B cell (primary cell): ENCODE data around the gene JPT1. TPM values are rescaled to one million over a fixed set of nuclear protein-coding genes. Genes with fewer than 3 reads are reported as not detected.

Source experiments
- ATAC-seq: fragments of 200-7000 bp; cut with Tn5 transposase; one replicate; pipeline ENCODE4 v1.10.0; 2021; ENCODE audit warnings: low read depth, mild to moderate bottlenecking, moderate number of reproducible peaks, moderate library complexity
- CTCF ChIA-PET: fragments of 350-600 bp; sonication (Branson Sonifier 250); formaldehyde crosslinking; loops from one replicate; lab custom pipeline; 2021; ENCODE audit warnings: antibody characterized with exemption, inconsistent platforms; lab: Charles Lee
- POLR2A ChIA-PET: fragments of 350-600 bp; sonication (Branson Sonifier 250); formaldehyde crosslinking; loops from one replicate; lab custom pipeline; 2021; ENCODE audit warnings: antibody characterized with exemption; lab: Charles Lee
- DNase-seq: peaks from one replicate; pipeline ENCODE4 v3.0.0; 2013
- H2AFZ ChIP-seq: 2 replicates; pipeline ENCODE4 v1.6.1; 2012; ENCODE audit warnings: mild to moderate bottlenecking, low read depth, low read length; ENCODE audit not compliant: insufficient read depth, poor library complexity, severe bottlenecking
- H3K27ac ChIP-seq, 2 donors: 1 replicate in 1 of 2; 2 replicates in 1 of 2; pipeline ENCODE4 v1.5.1; 2012 to 2013; ENCODE audit warnings: low read length in 2 of 2, mild to moderate bottlenecking in 2 of 2, moderate library complexity in 1 of 2
- H3K27me3 ChIP-seq, 4 experiments: fragments of 200-600 bp in 1 of 4; sonication (generic) in 1 of 4; replicated peaks in 1 of 4; 1 replicate in 2 of 4; 2 replicates in 2 of 4; pipeline versions ENCODE4 v1.6.1 to v1.7.0; 2013 to 2016; ENCODE audit warnings: low read length in 3 of 4, mild to moderate bottlenecking in 2 of 4, mixed read lengths in 1 of 4, moderate library complexity in 1 of 4; ENCODE audit not compliant: insufficient read depth in 4 of 4, control insufficient read depth in 3 of 4; ENCODE audit errors: control extremely low read depth in 1 of 4
- H3K36me3 ChIP-seq, 2 experiments: replicated peaks in 1 of 2; 1 replicate in 1 of 2; 2 replicates in 1 of 2; pipeline versions ENCODE4 v1.6.1 to v1.7.1; 2013; ENCODE audit warnings: low read length in 1 of 2; ENCODE audit not compliant: insufficient read depth in 2 of 2, control insufficient read depth in 1 of 2; ENCODE audit errors: control extremely low read depth in 1 of 2, extremely low read depth in 1 of 2
- H3K4me1 ChIP-seq, 2 donors: fragments of 200-600 bp in 1 of 2; sonication (generic) in 1 of 2; 1 replicate in 1 of 2; 2 replicates in 1 of 2; pipeline versions ENCODE4 v1.5.1 to v1.6.1; 2013 to 2017; ENCODE audit warnings: low read length in 2 of 2; ENCODE audit not compliant: control insufficient read depth in 2 of 2, insufficient read depth in 2 of 2
- H3K4me2 ChIP-seq: replicated peaks from 2 replicates; pipeline ENCODE3; 2012; ENCODE audit warnings: mild to moderate bottlenecking, low read depth, low read length; ENCODE audit not compliant: poor library complexity, severe bottlenecking
- H3K4me3 ChIP-seq, 5 experiments: fragments of 200-600 bp in 1 of 5; sonication (generic) in 1 of 5; 1 replicate in 3 of 5; 2 replicates in 2 of 5; pipeline versions ENCODE4 v1.5.1 to v1.7.0; 2011 to 2016; ENCODE audit warnings: low read length in 4 of 5, mild to moderate bottlenecking in 4 of 5, low read depth in 2 of 5, control low read depth in 1 of 5, moderate library complexity in 1 of 5; ENCODE audit not compliant: insufficient read depth in 1 of 5; ENCODE audit errors: control extremely low read depth in 1 of 5, extremely low read depth in 1 of 5
- H3K79me2 ChIP-seq: fragments of 200-600 bp; sonication (generic); one replicate; pipeline ENCODE4 v1.6.0; 2016; ENCODE audit warnings: low read length; ENCODE audit not compliant: control insufficient read depth, insufficient read depth
- H3K9ac ChIP-seq: fragments of 200-600 bp; sonication (generic); 2 replicates; pipeline ENCODE4 v1.6.1; 2017; ENCODE audit warnings: mild to moderate bottlenecking, low read length, moderate library complexity
- H3K9me3 ChIP-seq, 3 donors: one replicate each; pipeline versions ENCODE4 v1.6.1 to v1.7.1; 2013; ENCODE audit warnings: low read length in 2 of 3; ENCODE audit not compliant: control insufficient read depth in 2 of 3, insufficient read depth in 1 of 3; ENCODE audit errors: control extremely low read depth in 1 of 3
- H4K20me1 ChIP-seq: 2 replicates; pipeline ENCODE4 v1.6.0; 2012; ENCODE audit warnings: mild to moderate bottlenecking, low read length; ENCODE audit not compliant: insufficient read depth, control insufficient read depth, poor library complexity, severe bottlenecking
- H3K27ac Mint-ChIP-seq: one replicate; pipeline ENCODE4 v1.8.0; 2021; ENCODE audit warnings: mixed read lengths
- H3K27me3 Mint-ChIP-seq: one replicate; pipeline ENCODE4 v1.8.0; 2021; ENCODE audit warnings: mixed read lengths
- H3K4me1 Mint-ChIP-seq: one replicate; pipeline ENCODE4 v1.8.0; 2021; ENCODE audit warnings: mixed read lengths
- H3K4me3 Mint-ChIP-seq: one replicate; pipeline ENCODE4 v1.8.0; 2021; ENCODE audit warnings: mixed read lengths
- H3K9me3 Mint-ChIP-seq: one replicate; pipeline ENCODE4 v1.8.0; 2022; ENCODE audit warnings: mixed read lengths; ENCODE audit not compliant: insufficient read depth
- CTCF ChIP-seq: fragments of 200-600 bp; IDR thresholded peaks from one replicate; pipeline ENCODE4 v1.8.0; 2022; ENCODE audit warnings: antibody characterized with exemption, mild to moderate bottlenecking
- EZH2 ChIP-seq: IDR thresholded peaks from 2 replicates; pipeline ENCODE4 v1.6.1; 2012; ENCODE audit warnings: borderline replicate concordance, low read depth, mild to moderate bottlenecking, moderate library complexity, low read length; ENCODE audit not compliant: insufficient read depth, poor library complexity, severe bottlenecking
- WGBS: methylation state at CpG from one replicate; pipeline ENCODE4 v1.1.5; 2013; ENCODE audit warnings: missing lambda C conversion rate; ENCODE audit not compliant: insufficient coverage; 5-methylcytosine and 5-hydroxymethylcytosine counted together
- intact Hi-C: fragments of 100-400 bp; cut with micrococcal nuclease; formaldehyde crosslinking; loops from one replicate; pipeline ENCODE4 v1.10.0; 2022
- polyA plus RNA-seq: library from polyadenylated mRNA; depleted of rRNA; stranded (reverse); fragments of >200 nt; gene quantifications from 2 replicates; pipeline ENCODE4 v1.2.3, GENCODE V29; 2012
- total RNA-seq, 2 donors: library from RNA; stranded (reverse); fragments of 120-200 nt in 1 of 2; gene quantifications; 1 replicate in 1 of 2; 2 replicates in 1 of 2; pipeline versions ENCODE4 v1.2.3 to v1.2.4, GENCODE V29; 2013 to 2022

JPT1 gene
- total and polyA plus RNA-seq, 2 donors (not counting 1 experiment from before 2014, with no cell fraction given) = 34.8 to 37.6 TPM

DNA sequence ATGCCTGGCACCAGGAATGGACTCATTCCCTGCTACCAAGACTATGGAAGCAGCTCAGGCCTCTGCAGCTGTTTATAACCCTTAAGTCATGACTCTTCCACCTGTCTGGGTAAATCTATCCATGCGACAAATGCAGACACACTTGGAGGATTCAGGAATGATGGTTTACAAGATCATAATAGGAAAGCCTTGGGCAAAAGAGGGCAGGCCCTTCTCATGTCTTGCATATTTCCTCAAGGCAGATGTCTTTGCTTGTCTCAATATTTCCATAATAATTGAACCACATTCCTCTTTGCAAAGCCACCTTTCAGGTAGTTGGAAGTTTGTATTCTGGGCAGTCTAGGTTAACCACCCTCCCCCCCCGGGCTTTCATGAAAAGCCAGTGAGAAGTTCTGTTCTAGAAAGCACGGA lies 884 bp upstream of the JPT1 start:
- peak overlapping the region; percentile 40 for H2AFZ ChIP-seq
- no peak overlapping the region for H3K9ac ChIP-seq
- Mint-ChIP-seq H3K4me3 (no peak overlapping the region), H3K9me3 (no peaks in the 10 kb centered on the region), H3K4me1 (peaks cover 26% of the 10 kb centered on the region), H3K27ac (peak overlapping the region; percentile 41), H3K27me3 (no peaks in the 10 kb centered on the region)
- H3K9me3 ChIP-seq = no peaks in the 10 kb centered on the region
- H3K4me3 ChIP-seq = peak overlapping the region in 2 of 5 experiments; percentile 46 to 79
- DNase-seq (no peak), ATAC-seq (no peak)
- WGBS = no CpG with 5 or more reads among the region's 3 CpGs
- no peaks in the 10 kb centered on the region for H3K36me3 ChIP-seq
- no peak overlapping the region for H3K27ac ChIP-seq
- intact Hi-C loops = loop anchor here (2.0 kb wide), 2 partner anchors 46 to 108 kb away; partner anchors contain the start of genes ARMC7, ATP5PD and KCTD2
- H3K4me1 ChIP-seq = peaks cover 15 to 27% of the 10 kb centered on the region in 2 donors
- POLR2A ChIA-PET = interaction anchor here (1.5 kb wide), 1 partner anchor 41 kb away, joined by 3 read pairs; no protein-coding TSS in a partner anchor
- peak overlapping the region; percentile 99 for H3K4me2 ChIP-seq
- peaks cover 35% of the 10 kb centered on the region for H3K79me2 ChIP-seq
- H3K27me3 ChIP-seq = no peaks in the 10 kb centered on the region
- TF ChIP-seq CTCF (no peak), EZH2 (no peak)
- peaks cover 8% of the 10 kb centered on the region for H4K20me1 ChIP-seq
- CTCF ChIA-PET = interaction anchor here (1.0 to 1.5 kb wide), 3 partner anchors 24 to 41 kb away, joined by 3 to 14 read pairs (median 5); partner anchors contain the start of gene NT5C

DNA sequence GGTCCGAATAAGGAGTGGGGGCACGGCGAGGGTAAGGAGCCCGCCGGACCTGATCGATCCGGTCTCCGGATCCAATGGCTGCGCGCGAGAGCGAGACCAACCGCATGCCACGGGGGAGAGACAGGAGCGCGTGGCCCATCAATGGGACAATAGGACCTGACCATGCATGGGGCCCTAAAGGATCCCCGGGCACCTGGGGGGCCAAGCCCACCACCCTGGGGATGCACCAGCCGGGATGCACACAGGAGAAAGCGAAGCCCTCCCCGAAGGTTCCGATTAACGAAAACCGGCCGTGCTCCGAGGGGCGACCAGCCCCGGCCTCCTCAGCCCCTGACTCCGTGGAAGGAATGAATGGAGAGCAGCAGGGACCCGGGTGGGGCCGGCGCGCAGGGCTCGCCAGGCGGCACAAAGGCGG lies 525 bp downstream of the JPT1 start:
- no peak for DNase-seq
- intact Hi-C loops = loop anchor here (1.0 to 2.0 kb wide), 6 partner anchors 18 to 107 kb away; partner anchors contain the start of genes ARMC7, ATP5PD, KCTD2 and NT5C
- ChIA-PET POLR2A (interaction anchor here (0.6 to 1.5 kb wide), 2 partner anchors 40 to 131 kb away, joined by 3 to 4 read pairs; no protein-coding TSS in a partner anchor), CTCF (interaction anchor here (1.5 kb wide), 2 partner anchors 22 to 39 kb away, joined by 5 to 14 read pairs; partner anchors contain the start of gene NT5C)
- no peaks in the 10 kb centered on the region for H3K27me3 Mint-ChIP-seq
- TF ChIP-seq CTCF (no peak), EZH2 (no peak)
- H3K9me3 Mint-ChIP-seq = no peaks in the 10 kb centered on the region
- no peak for ATAC-seq
- Histone ChIP-seq H3K4me2 (peak overlapping the region; percentile 99), H2AFZ (peak overlapping the region; percentile 75), H3K9me3 (no peaks in the 10 kb centered on the region), H3K4me1 (peaks cover 15 to 27% of the 10 kb centered on the region in 2 donors), H3K27ac (peak overlapping the region in 1 of 2 donors; percentile 65), H4K20me1 (peaks cover 8% of the 10 kb centered on the region), H3K79me2 (peaks cover 41% of the 10 kb centered on the region), H3K36me3 (no peaks in the 10 kb centered on the region), H3K4me3 (peak overlapping the region; percentile 69 to 83 (median 74)), H3K9ac (peak overlapping the region; percentile 80), H3K27me3 (no peaks in the 10 kb centered on the region)
- peak overlapping the region; percentile 95 for H3K4me3 Mint-ChIP-seq
- peak overlapping the region; percentile 75 for H3K27ac Mint-ChIP-seq
- H3K4me1 Mint-ChIP-seq = peaks cover 30% of the 10 kb centered on the region
- under 1% methylated on average over 35 of the region's 35 CpGs for WGBS
